Measurements from ENCODE around the gene SIPA1L3. TPM values are rescaled to one million over a fixed set of nuclear protein-coding genes. Genes with fewer than 3 reads are reported as not detected.

Gene SIPA1L3
- total and polyA plus RNA-seq, 11 donors: 4.7 to 22.9 (median 8.8) TPM

- Histone ChIP-seq H3K4me3 (no peak overlapping the region), H3K27ac (no peak overlapping the region), H3K36me3 (peaks cover 0 to 45% (median 22%) of the 10 kb centered on the region in 9 donors), H3K9me3 (peaks cover 0 to 15% (median 9%) of the 10 kb centered on the region in 12 donors), H3K4me1 (no peaks in the 10 kb centered on the region), H3K27me3 (no peaks in the 10 kb centered on the region)
- no peak for DNase-seq
- WGBS, 4 donors: 96 to 99% (median 97%) methylated on average over 6 of the region's 6 CpGs
- ATAC-seq: no peak
- intact Hi-C loops (cut with DNase I): no loop called here
- TF ChIP-seq CTCF (IDR thresholded peaks at IDR 0.05) (no peak), POLR2A (IDR thresholded peaks at IDR 0.05) (no peak)
Measured at GRCh38 chr19:38165335-38165734, 258.3 kb downstream of the SIPA1L3 start.

GRCh38 chr19:38168637-38169036 is 261.6 kb downstream of the SIPA1L3 start:
- ATAC-seq (no peak), DNase-seq (no peak)
- WGBS, 4 donors: 87 to 93% (median 90%) methylated on average over 4 of the region's 4 CpGs
- intact Hi-C loops (cut with DNase I): no loop called here
- Histone ChIP-seq H3K36me3 (peaks cover 0 to 33% (median 15%) of the 10 kb centered on the region in 9 donors), H3K27me3 (no peaks in the 10 kb centered on the region), H3K4me3 (no peak overlapping the region), H3K4me1 (peaks cover 0 to 9% (median under 1%) of the 10 kb centered on the region in 12 donors), H3K27ac (no peak overlapping the region), H3K9me3 (no peaks in the 10 kb centered on the region)
- TF ChIP-seq CTCF (IDR thresholded peaks at IDR 0.05) (no peak), POLR2A (IDR thresholded peaks at IDR 0.05) (no peak)

GRCh38 chr19:38170334-38170733 is 263.3 kb downstream of the SIPA1L3 start:
- intact Hi-C loops (cut with DNase I): no loop called here
- peaks cover 0 to 15% (median 2%) of the 10 kb centered on the region in 12 donors for H3K4me1 ChIP-seq
- no peak overlapping the region for H3K27ac ChIP-seq
- no peak overlapping the region for H3K4me3 ChIP-seq
- no peaks in the 10 kb centered on the region for H3K27me3 ChIP-seq
- no peaks in the 10 kb centered on the region for H3K9me3 ChIP-seq
- 83 to 95% (median 91%) methylated on average over 12 of the region's 12 CpGs for WGBS, 4 donors
- TF ChIP-seq POLR2A (IDR thresholded peaks at IDR 0.05) (no peak), CTCF (IDR thresholded peaks at IDR 0.05) (no peak)
- DNase-seq (no peak), ATAC-seq (no peak)
- H3K36me3 ChIP-seq: peaks cover 0 to 19% (median 3%) of the 10 kb centered on the region in 9 donors

GRCh38 chr19:38172001-38172400 is 265.0 kb downstream of the SIPA1L3 start:
- DNase-seq: peak in 1 of 5 donors; percentile 50
- TF ChIP-seq POLR2A (IDR thresholded peaks at IDR 0.05): no peak
- intact Hi-C loops (cut with DNase I): loop anchor here in 1 of 10 donors (2.0 kb wide), 1 partner anchor 17 kb away; no protein-coding TSS in a partner anchor
- 76 to 84% (median 81%) methylated on average over 8 of the region's 8 CpGs for WGBS, 4 donors
- Histone ChIP-seq H3K4me3 (no peak overlapping the region), H3K27ac (peak overlapping the region in 5 of 12 donors; percentile 72 to 93 (median 77)), H3K36me3 (peaks cover 0 to 10% (median 0%) of the 10 kb centered on the region in 9 donors), H3K4me1 (peaks cover 0 to 15% (median 2%) of the 10 kb centered on the region in 12 donors), H3K9me3 (no peaks in the 10 kb centered on the region), H3K27me3 (no peaks in the 10 kb centered on the region)
- ATAC-seq: peak in 2 of 4 donors; percentile 23 to 70

Data from heart left ventricle (tissue), 16 donors.